GM18519 (cell line): Measurements from ENCODE around the gene ITGA6.

Source experiments
- ATAC-seq: cut with Tn5 transposase; IDR thresholded peaks from one replicate; pipeline ENCODE4 v1.9.1; 2021; ENCODE audit warnings: mild to moderate bottlenecking, moderate library complexity; ENCODE audit not compliant: unreplicated experiment, low FRiP score

ITGA6 gene

DNA sequence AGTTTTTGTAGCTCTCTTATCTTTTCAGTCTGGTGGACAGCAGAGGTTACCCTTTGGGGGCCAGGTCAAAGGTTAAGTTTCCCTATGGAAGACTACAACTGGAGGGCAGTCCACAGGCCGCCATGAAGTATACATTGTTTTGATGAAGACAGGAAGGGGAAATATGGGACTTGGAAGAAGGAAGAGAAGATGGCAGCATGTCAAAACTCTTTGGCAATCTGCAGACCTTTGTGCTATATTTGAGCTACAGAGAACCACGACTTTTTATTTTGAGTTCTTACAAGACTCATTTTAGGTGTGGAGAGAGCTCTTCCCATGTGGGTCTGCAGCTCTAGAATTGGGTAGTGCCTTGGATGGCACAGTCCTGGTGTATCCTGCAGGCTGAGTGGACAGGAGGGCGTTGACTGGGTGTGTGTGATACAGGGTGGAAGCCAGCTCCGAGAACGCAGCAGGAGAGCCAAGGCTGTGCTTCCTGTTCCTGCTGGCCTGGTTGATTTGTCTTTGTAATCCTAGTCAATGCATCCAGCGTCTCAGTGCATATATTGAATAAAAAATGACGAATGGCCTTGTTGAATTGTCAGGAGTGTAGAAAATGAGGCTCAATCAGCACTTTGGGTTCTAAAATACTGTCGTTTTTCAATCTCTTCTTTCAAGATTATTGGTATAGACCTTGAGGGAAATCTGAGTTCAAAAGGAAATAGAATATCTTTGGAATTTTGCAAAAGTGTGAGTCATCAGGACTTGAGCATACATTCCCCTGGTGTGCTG, 11.5 kb downstream of the ITGA6 start:
- ATAC-seq = no peak

DNA sequence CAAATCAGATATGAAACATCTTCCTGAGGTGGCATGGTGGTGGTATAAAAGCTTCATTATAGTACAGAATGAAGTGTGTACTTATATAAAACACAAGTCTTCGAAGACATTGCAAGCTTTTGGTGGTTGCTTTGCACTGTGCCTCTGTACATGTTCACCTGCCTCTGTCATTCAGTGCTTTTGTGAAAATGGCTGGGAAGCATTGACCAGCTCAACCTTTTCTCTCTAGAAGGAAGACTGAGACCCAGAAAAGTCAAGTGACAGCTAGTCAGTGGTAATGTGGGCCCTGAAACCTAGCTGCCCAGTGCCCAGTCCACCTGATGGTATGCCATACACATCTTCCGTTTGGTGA, 12.1 kb downstream of the ITGA6 start:
- ATAC-seq = no peak

DNA sequence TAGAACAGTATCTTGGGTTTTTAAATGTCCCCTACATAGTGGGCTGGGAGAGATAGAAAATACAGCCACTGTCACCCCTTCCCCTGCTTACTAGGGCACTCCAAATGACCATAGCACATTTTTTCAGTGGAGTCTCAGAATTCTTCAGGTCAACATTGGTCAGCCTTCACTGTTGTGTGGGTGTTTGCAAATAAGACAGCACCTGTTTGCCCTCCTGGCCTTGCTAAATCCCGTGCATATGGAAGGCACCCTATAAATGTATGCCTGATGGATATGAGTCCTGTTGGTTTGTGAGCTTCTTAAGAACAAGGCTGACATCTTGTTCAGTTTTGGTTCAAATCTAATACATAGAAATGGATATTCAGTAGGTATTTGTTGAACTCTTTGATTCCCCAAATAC, 12.5 kb downstream of the ITGA6 start:
- ATAC-seq = no peak

DNA sequence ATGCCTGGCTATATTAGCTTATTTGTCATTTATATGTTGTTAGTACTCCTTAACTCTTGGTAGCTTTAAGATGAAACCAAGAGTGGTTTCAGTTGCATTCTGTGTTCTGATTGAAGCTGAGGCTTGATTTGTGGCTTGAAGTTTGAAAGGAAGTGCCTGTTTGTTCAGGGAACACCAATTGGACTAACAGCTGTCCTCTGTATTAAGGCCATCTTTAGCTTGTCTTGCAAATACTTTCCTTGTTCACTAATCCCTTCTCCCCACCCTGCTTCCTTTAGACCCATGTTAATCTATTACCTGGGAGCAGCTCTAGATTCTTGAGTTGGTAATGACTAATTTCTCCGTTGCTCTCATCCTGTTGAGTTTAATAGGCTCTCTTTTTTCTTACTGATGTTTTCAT, 13.4 kb downstream of the ITGA6 start:
- no peak for ATAC-seq

DNA sequence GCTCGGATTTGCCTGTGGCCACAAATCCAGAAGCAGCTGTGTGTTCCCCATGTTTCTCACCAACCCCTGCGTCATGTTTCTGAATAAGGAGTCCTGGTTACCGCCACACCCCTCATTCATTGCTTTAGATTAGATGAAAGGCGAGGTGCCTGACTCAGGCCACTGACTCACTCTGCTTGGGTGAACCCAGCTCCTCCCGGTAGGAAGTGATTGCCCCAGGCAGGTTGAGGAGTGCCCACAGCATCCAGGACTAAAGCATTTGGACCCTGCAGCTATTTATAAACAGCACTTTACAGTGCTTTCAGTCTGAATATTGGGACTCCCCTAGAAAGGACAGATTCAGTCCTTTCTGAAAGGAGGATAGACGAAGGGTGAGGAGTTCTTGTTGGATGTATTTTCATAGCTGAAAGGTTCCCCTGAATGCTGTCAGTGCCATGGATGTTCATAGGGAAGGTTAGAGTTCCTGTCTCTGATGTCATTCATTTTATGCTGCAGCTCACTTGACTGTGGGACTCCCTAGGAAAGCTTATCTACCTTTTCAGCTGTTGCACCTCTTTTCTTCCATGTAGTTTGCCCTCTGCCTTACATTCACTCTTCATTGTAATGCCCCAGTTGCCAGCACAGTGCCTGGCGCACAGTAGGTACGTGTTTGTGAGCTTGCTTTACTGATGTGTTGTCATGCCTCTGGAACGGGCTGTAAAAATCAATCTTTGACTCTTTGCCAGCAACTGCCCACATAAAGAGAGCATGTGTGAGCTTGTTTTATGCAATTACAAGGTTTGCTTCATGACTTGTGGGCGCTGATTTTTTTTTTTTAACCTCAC, 14.9 kb downstream of the ITGA6 start:
- ATAC-seq = no peak

DNA sequence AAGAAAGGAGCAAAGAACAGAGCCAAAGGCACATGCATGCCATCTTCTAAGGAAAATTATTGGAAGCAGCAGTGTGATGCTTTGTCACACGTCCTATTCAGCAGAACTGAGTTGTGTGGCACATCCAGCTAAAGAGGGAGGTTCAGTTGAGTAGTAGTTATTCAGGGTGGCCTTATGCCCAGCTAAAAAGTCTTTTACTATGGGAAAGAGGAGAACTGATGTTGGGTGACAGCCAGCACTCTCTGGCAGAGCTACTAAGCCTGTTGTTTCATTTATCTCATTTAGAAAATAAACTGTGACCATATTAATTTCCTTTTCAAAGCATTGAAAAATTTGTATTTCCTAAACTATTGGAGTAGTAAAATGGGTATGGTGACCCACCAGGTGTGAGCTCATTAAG, 18.5 kb downstream of the ITGA6 start:
- ATAC-seq = no peak

DNA sequence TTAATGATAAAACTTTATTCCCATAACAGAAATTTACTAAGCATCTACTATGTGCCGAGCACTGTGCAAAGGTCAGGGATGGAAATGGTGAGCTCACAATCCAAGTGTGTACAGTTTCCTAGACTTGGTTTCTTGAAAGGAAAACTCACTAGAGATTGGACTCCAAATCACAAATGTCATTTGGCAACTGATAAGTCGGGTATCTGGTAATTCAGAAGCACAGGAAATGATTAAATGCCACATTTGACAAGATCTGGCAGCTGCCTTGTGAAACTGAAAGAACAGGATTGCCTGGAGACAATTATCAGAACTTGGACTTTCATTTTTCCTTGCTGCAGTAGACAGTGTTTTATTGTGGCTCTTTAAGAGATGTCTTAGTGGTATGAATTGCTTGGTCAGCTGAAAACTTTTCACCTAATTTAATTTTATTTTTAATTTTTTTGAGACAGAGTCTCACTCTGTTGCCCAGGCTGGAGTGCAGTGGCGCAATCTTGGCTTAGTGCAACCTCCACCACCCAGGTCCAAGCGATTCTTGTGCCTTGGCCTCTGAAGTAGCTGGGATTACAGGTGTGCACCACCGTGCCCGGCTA, 19.2 kb downstream of the ITGA6 start:
- ATAC-seq = no peak

- ATAC-seq = no peak
These were observed 20.6 kb downstream of the ITGA6 start for GRCh38 chr2:172447811-172448493.

DNA sequence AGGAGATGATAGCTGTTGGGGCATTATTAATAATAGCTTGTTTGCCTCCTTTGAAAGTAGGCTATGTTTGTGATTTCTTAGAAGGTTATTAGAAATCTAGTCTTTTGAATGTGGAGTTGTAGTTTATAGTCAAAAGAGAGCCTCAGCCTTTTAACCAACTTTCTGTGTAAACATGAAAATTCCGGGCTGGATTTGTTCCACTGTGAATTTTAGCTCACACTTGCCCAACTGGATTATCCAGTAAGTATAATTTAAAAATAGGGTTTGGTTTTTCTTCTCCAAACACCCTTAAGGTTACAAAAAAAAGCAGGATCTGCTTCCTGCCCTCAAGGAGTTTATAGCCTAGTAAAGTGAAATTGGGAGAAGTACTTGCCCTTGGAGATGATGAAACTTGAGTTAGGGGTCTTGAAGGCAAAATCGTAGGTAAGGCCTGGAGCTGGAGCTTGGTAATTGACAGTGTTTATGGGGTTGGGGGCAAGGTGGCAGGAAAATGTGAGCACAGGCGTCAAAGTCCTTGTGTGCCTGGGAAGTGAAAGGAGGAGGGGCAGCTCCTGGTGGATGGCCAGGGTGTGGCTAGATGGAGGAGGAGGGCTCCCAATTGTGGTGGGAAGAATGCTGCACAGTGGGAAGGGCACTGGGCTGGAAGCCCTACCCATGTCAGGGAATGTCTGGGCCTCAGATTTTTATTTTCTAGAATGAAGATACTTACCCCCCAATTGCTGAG, 21.3 kb downstream of the ITGA6 start:
- ATAC-seq = no peak

GRCh38 chr2:172449911-172450550, 22.6 kb downstream of the ITGA6 start:
- ATAC-seq = no peak

DNA sequence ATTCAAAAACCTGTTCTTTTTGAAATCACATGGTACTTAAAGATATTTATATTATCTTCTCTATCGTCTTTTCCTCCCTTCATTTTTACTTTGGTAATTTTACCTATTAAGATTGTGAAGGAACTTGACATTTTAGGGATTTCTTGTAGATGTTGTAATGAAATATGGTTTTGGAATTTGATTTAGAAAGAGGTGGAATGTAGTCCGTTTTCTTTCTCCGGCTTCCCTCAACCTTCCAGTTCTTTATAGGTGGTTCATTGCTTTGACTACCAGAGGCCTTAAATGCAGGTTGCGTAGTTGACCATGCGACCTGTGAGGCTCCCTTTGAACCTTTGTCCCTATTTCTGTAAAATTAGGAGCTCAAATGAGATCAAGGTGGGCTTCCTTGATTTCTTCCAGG, 24.5 kb downstream of the ITGA6 start:
- ATAC-seq = no peak

DNA sequence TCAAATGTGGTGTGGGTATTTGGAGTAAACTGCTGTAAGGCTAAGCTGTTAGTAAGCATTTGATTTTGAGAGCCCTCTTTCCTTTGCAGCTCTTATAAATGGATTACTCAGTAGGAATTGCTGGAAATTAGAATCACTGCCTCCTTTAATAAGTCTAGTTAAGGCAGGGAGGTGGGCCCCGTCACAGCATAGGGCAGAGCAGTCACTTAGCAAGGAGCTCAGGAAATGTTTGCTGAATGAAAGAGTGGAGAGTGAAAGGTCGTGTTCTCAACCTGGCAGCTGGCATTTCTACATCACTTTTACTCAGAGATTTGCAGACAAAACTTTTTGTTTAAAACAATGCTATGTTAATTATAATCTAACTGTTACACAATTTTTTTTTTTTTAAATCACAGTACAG, 25.5 kb downstream of the ITGA6 start:
- no peak for ATAC-seq

- no peak for ATAC-seq
These were observed 27.2 kb downstream of the ITGA6 start for GRCh38 chr2:172454404-172455120.

DNA sequence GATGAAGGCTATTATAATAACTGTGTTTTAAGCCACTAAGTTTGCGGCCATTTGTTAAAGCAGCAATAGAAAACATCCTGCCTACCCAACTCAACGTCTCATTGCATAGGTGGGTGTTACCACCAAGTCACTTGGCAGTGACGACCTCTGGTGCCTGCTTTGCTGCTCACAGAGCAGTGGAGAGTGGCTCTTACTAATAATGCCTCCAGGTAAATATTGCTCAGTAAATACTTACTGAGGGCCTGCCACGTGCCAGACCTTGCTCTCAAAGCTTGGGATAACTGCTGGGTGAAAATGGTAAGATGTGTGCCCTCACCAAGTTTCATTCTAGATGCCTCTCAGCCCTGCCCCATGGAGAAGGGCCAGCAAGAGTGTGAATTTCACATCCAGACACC, 27.7 kb downstream of the ITGA6 start:
- ATAC-seq = no peak

DNA sequence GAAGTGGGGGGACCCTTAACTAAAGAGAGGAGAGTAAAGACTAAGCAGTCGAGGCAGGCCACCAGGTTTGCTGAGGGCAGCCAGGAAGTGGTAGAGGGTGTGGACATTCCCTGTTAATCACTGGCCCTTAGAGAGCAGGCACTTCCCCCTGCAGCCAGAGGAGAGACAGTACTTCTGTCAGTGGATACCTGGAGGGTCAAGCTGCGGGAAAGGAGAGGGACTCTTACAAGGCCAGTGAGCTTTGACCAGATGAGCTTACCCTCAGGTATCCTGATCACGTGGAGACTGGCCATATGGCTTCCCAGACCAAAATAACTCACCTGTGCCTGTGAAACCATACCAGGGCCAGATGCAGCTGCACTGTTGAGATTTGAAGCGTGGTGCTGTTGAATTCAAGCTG, 28.6 kb downstream of the ITGA6 start:
- ATAC-seq = no peak

DNA sequence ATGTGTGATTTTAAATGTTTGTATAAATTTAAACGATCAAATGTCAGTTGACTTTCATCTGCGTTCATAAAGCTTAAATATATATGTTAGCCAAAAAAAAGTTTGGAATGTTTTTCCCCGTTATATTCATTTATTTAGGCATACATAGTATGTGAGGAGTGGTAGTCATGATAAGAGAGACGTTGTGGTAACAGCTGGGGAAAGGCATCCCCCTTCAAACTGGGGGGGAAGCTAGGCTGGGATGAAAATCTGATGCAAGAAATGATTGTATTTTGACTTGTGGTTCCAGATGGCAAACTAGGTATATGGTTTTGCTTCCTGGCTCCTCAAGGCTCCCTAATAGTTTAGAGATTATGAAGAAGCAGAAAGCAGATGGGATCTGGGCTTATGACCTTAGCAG, 30.1 kb downstream of the ITGA6 start:
- no peak for ATAC-seq

GRCh38 chr2:172458561-172459124, 31.3 kb downstream of the ITGA6 start:
- no peak for ATAC-seq

- no peak for ATAC-seq
These were observed 33.4 kb downstream of the ITGA6 start for GRCh38 chr2:172460780-172461201.
